Mesodermal cell (in vitro differentiated cells): ENCODE measurements around the gene ISL1.

Experiments used
- H3K27ac ChIP-seq: 2 replicates; pipeline ENCODE4 v1.7.0; 2013; ENCODE audit warnings: mild to moderate bottlenecking, low read depth, low read length, moderate library complexity; ENCODE audit not compliant: severe bottlenecking
- H3K36me3 ChIP-seq: 2 replicates; pipeline ENCODE4 v1.7.1; 2013; ENCODE audit warnings: mild to moderate bottlenecking, low read length, moderate library complexity; ENCODE audit not compliant: control insufficient read depth, insufficient read depth
- H3K4me1 ChIP-seq: one replicate; pipeline ENCODE4 v1.7.1; 2013; ENCODE audit warnings: mild to moderate bottlenecking, low read length; ENCODE audit not compliant: insufficient read depth, control insufficient read depth, poor library complexity, severe bottlenecking
- H3K4me3 ChIP-seq: 2 replicates; pipeline ENCODE4 v1.7.0; 2013; ENCODE audit warnings: low read length, control low read depth, mild to moderate bottlenecking; ENCODE audit not compliant: insufficient read depth, poor library complexity, severe bottlenecking; ENCODE audit errors: extremely low read depth
- H3K9me3 ChIP-seq: 2 replicates; pipeline ENCODE4 v1.7.1; 2013; ENCODE audit warnings: mild to moderate bottlenecking, low read length, moderate library complexity; ENCODE audit not compliant: control insufficient read depth
- WGBS, 2 experiments: methylation state at CpG; one replicate each; pipeline ENCODE4 v1.1.5; 2013; ENCODE audit warnings: missing lambda C conversion rate in 2 of 2; ENCODE audit not compliant: insufficient coverage in 2 of 2; 5-methylcytosine and 5-hydroxymethylcytosine counted together

Gene ISL1

GRCh38 chr5:51378061-51378409 is 5.2 kb upstream of the ISL1 start:
- peak overlapping the region; percentile 36 for H3K4me3 ChIP-seq
- no peak overlapping the region for H3K27ac ChIP-seq
- peaks cover 12% of the 10 kb centered on the region for H3K4me1 ChIP-seq
- H3K36me3 ChIP-seq: no peaks in the 10 kb centered on the region
- WGBS, 2 experiments: 0% methylated on average over 7 to 8 of the region's 12 CpGs
- H3K9me3 ChIP-seq: no peaks in the 10 kb centered on the region

DNA sequence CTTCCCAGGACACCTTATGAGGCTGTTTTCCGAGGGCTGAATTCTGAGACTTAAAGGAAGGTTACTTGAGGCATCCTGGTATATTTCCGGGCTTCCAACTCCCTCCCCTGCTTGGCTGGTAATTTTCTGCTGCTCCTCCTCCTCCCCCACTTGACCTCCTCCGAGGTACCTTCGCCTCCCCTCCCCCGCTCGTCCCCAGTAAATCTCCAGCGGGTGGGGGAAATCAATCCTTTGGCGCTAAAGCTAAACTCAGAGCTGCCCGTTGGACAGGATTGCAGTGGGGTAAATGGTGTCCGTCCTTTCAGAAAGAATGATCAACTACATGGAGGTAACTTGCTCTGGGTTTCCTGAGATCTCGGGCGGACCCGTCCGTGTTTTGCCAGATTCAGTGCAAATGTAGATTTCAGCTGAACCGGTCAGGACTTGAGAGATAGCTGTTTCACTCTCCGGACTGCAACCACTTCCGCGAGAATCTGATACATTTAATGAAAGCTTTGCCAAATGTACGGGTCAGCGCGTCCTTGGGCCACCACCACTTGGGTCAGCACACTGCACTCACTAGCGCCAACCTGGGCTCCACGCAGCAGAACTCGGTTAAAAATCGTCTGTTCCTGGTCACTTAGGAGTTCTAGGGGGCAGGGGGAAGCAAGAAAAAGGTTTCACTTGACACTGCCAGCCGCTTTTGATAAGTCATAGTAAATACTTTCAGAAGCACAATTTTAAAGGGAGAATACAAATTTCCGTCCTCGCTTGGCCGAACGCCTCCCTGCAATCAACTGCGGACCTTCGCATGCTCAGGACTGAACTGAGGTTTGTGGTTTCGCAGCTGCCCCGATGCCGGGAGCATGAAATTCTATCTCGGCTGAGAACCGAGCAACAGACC is 4.6 kb upstream of the ISL1 start:
- Histone ChIP-seq H3K36me3 (no peaks in the 10 kb centered on the region), H3K27ac (no peak overlapping the region), H3K4me1 (peaks cover 12% of the 10 kb centered on the region), H3K4me3 (peak overlapping the region; percentile 36), H3K9me3 (no peaks in the 10 kb centered on the region)
- 0 to 1% methylated on average over 25 to 33 of the region's 37 CpGs for WGBS, 2 experiments

- H3K4me1 ChIP-seq: peaks cover 12% of the 10 kb centered on the region
- no peaks in the 10 kb centered on the region for H3K36me3 ChIP-seq
- peak overlapping the region; percentile 36 for H3K4me3 ChIP-seq
- H3K27ac ChIP-seq: no peak overlapping the region
- no peaks in the 10 kb centered on the region for H3K9me3 ChIP-seq
- 0% methylated on average over 2 of the region's 4 CpGs for WGBS, 2 experiments
Measured at GRCh38 chr5:51379331-51379700, 3.9 kb upstream of the ISL1 start.

DNA sequence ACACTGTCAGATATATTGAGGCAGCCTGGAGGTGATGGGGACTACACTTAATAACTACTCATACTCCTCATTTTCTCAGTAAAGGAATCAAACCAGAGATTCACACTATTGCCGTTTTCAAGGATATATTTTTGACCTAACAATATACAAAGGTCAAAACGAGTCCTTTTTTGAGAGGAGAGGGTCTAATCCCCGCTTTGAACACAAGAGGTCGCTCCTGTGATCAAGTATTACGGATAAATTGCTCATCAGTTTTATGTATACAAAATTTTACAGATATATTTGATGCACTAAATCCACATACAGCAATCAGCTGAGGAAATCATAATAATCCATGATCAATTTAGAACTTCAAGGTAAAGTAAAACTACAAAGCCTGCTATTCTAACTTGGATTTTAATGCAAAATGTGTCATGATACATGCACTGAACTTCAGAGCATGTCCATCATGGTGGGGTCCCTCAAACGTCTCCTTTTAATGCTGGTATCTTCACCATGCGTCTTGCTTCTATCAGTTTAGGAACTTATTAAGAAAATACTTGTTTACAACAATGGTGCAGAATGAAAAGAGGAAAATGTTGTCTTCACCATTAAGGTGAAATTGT is 2.5 kb upstream of the ISL1 start:
- Histone ChIP-seq H3K36me3 (no peaks in the 10 kb centered on the region), H3K4me3 (no peak overlapping the region), H3K27ac (no peak overlapping the region), H3K4me1 (peaks cover 12% of the 10 kb centered on the region), H3K9me3 (no peaks in the 10 kb centered on the region)
- WGBS, 2 experiments: 0% methylated on average over 1 of the region's 7 CpGs; no CpG with 5 or more reads in 1 of the 2 experiments

GRCh38 chr5:51381761-51382474 is 1.3 kb upstream of the ISL1 start:
- no peaks in the 10 kb centered on the region for H3K9me3 ChIP-seq
- H3K4me1 ChIP-seq: peaks cover 19% of the 10 kb centered on the region
- peak overlapping the region; percentile 17 for H3K27ac ChIP-seq
- H3K36me3 ChIP-seq: no peaks in the 10 kb centered on the region
- WGBS, 2 experiments: 0% methylated on average over 6 to 7 of the region's 19 CpGs
- H3K4me3 ChIP-seq: peak overlapping the region; percentile 71

- H3K36me3 ChIP-seq: no peaks in the 10 kb centered on the region
- peak overlapping the region; percentile 71 for H3K4me3 ChIP-seq
- H3K27ac ChIP-seq: peak overlapping the region; percentile 17
- WGBS, 2 experiments: 0% methylated on average over 29 to 32 of the region's 45 CpGs
- peaks cover 20% of the 10 kb centered on the region for H3K4me1 ChIP-seq
- no peaks in the 10 kb centered on the region for H3K9me3 ChIP-seq
Measured at GRCh38 chr5:51382521-51383130, 622 bp upstream of the ISL1 start.

- no peak overlapping the region for H3K27ac ChIP-seq
Measured at GRCh38 chr5:51384281-51384840, 1.1 kb downstream of the ISL1 start.

DNA sequence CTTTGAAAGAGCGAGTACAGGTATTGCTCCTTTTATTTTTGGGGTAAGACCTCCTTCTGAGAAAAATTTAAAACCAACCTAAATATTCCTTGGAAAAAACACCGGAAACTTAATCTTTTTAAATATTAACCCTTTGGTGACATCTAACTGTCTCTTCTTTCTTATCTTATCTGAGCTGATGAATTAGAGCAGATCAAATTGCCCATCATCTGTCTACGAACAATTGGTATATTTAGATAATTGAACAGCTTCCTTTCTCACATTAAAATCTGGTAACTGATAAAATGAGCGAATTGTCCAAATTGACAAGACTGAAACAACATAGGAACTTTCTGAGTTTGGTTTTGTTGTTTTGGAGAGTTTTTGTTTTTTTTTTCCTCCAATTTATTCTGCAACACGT is 2.0 kb downstream of the ISL1 start:
- peaks cover 20% of the 10 kb centered on the region for H3K4me1 ChIP-seq
- H3K36me3 ChIP-seq: no peaks in the 10 kb centered on the region
- no peak overlapping the region for H3K27ac ChIP-seq
- no peaks in the 10 kb centered on the region for H3K9me3 ChIP-seq
- peak overlapping the region; percentile 71 for H3K4me3 ChIP-seq
- WGBS, 2 experiments: 0% methylated on average over 1 of the region's 5 CpGs

More at GRCh38 chr5:51384281-51384840, 1.1 kb downstream of the ISL1 start:
- Histone ChIP-seq H3K4me3 (peak overlapping the region; percentile 71), H3K4me1 (peaks cover 24% of the 10 kb centered on the region), H3K36me3 (no peaks in the 10 kb centered on the region), H3K9me3 (no peaks in the 10 kb centered on the region)
- WGBS, 2 experiments: 7 to 10% methylated on average over 2 to 3 of the region's 12 CpGs

GRCh38 chr5:51386916-51387883 is 4.0 kb downstream of the ISL1 start:
- Histone ChIP-seq H3K9me3 (no peaks in the 10 kb centered on the region), H3K27ac (no peak overlapping the region), H3K4me3 (peak overlapping the region; percentile 9), H3K4me1 (peaks cover 23% of the 10 kb centered on the region), H3K36me3 (no peaks in the 10 kb centered on the region)
- WGBS, 2 experiments: 2 to 4% methylated on average over 23 to 31 of the region's 38 CpGs
